DMS79 treated with DMSO at 0.1 percent for 48 hours (cell line): ENCODE results near the gene SYNGR3.
A peak's percentile ranks its signal among the peaks of the same experiment; 100 is the strongest.

Experiments used
- DNase-seq: peaks from one replicate; lab custom pipeline; 2025; lab: John Stamatoyannopoulos, UW

Gene SYNGR3

GRCh38 chr16:2042171-2042985 is 52.6 kb downstream of the SYNGR3 start:
- peak; percentile 88 for DNase-seq

GRCh38 chr16:2042986-2043666 is 53.4 kb downstream of the SYNGR3 start:
- peak; percentile 47 for DNase-seq
